Measurements from ENCODE around the gene LAMA2.
A peak's percentile ranks its signal among the peaks of the same experiment; 100 is the strongest.

The LAMA2 gene

GRCh38 chr6:128882991-128883611, at the start of gene LAMA2:
Gene LAMA2, plus strand, starts transcription at chr6:128883138. Its CDS starts 108 bp downstream, at chr6:128883246.
- H3K4me3 ChIP-seq (ENCODE audit: low read depth, low read length): peak within 1 kb of the TSS; percentile 58

- H3K4me3 ChIP-seq (ENCODE audit: low read depth, low read length): no peak overlapping the region
Observed at GRCh38 chr6:128836761-128837160, 46.2 kb upstream of the LAMA2 start.

GRCh38 chr6:128841518-128841917, 41.4 kb upstream of the LAMA2 start:
- no peak overlapping the region for H3K4me3 ChIP-seq (ENCODE audit: low read depth, low read length)

GRCh38 chr6:128844598-128844997, 38.3 kb upstream of the LAMA2 start:
- no peak overlapping the region for H3K4me3 ChIP-seq (ENCODE audit: low read depth, low read length)

- H3K4me3 ChIP-seq (ENCODE audit: low read depth, low read length): no peak overlapping the region
Observed at GRCh38 chr6:128847431-128848210, 35.3 kb upstream of the LAMA2 start.

- H3K4me3 ChIP-seq (ENCODE audit: low read depth, low read length): no peak overlapping the region
Observed at GRCh38 chr6:128848212-128848935, 34.6 kb upstream of the LAMA2 start.

- H3K4me3 ChIP-seq (ENCODE audit: low read depth, low read length): no peak overlapping the region
Observed at GRCh38 chr6:128855581-128856085, 27.3 kb upstream of the LAMA2 start.

- no peak overlapping the region for H3K4me3 ChIP-seq (ENCODE audit: low read depth, low read length)
Observed at GRCh38 chr6:128857806-128858205, 25.1 kb upstream of the LAMA2 start.

- H3K4me3 ChIP-seq (ENCODE audit: low read depth, low read length): no peak overlapping the region
Observed at GRCh38 chr6:128860782-128861181, 22.2 kb upstream of the LAMA2 start.

- no peak overlapping the region for H3K4me3 ChIP-seq (ENCODE audit: low read depth, low read length)
Observed at GRCh38 chr6:128863983-128864382, 19.0 kb upstream of the LAMA2 start.

- H3K4me3 ChIP-seq (ENCODE audit: low read depth, low read length): no peak overlapping the region
Observed at GRCh38 chr6:128870746-128871145, 12.2 kb upstream of the LAMA2 start.

- H3K4me3 ChIP-seq (ENCODE audit: low read depth, low read length): no peak overlapping the region
Observed at GRCh38 chr6:128874863-128875262, 8.1 kb upstream of the LAMA2 start.

- no peak overlapping the region for H3K4me3 ChIP-seq (ENCODE audit: low read depth, low read length)
Observed at GRCh38 chr6:128882560-128882959, 378 bp upstream of the LAMA2 start.

- no peak overlapping the region for H3K4me3 ChIP-seq (ENCODE audit: low read depth, low read length)
Observed at GRCh38 chr6:128883906-128884305, 968 bp downstream of the LAMA2 start.

GRCh38 chr6:128885381-128885780, 2.4 kb downstream of the LAMA2 start:
- no peak overlapping the region for H3K4me3 ChIP-seq (ENCODE audit: low read depth, low read length)

GRCh38 chr6:128886706-128887105, 3.8 kb downstream of the LAMA2 start:
- no peak overlapping the region for H3K4me3 ChIP-seq (ENCODE audit: low read depth, low read length)

- H3K4me3 ChIP-seq (ENCODE audit: low read depth, low read length): no peak overlapping the region
Observed at GRCh38 chr6:128888444-128889175, 5.7 kb downstream of the LAMA2 start.

GRCh38 chr6:128889870-128890269, 6.9 kb downstream of the LAMA2 start:
- H3K4me3 ChIP-seq (ENCODE audit: low read depth, low read length): no peak overlapping the region

- no peak overlapping the region for H3K4me3 ChIP-seq (ENCODE audit: low read depth, low read length)
Observed at GRCh38 chr6:128892079-128892478, 9.1 kb downstream of the LAMA2 start.

- H3K4me3 ChIP-seq (ENCODE audit: low read depth, low read length): no peak overlapping the region
Observed at GRCh38 chr6:128899341-128900050, 16.6 kb downstream of the LAMA2 start.
